ENCODE measurements around the gene CIPC.

GRCh38 chr14:77107228-77107627 is 9.2 kb downstream of the CIPC start:
- TF ChIP-seq POLR2A (IDR thresholded peaks at IDR 0.05) = no peak
- no peak for TF ChIP-seq CTCF (IDR thresholded peaks at IDR 0.05)
- TF ChIP-seq POLR2AphosphoS5 (IDR thresholded peaks at IDR 0.05) = no peak
